HG02588 (cell line): ENCODE results near the gene AP3B1.

Experiments used
- ATAC-seq: cut with Tn5 transposase; IDR thresholded peaks from one replicate; pipeline ENCODE4 v1.9.1; 2021; ENCODE audit warnings: mild to moderate bottlenecking, moderate library complexity; ENCODE audit not compliant: unreplicated experiment

Gene AP3B1, protein sequence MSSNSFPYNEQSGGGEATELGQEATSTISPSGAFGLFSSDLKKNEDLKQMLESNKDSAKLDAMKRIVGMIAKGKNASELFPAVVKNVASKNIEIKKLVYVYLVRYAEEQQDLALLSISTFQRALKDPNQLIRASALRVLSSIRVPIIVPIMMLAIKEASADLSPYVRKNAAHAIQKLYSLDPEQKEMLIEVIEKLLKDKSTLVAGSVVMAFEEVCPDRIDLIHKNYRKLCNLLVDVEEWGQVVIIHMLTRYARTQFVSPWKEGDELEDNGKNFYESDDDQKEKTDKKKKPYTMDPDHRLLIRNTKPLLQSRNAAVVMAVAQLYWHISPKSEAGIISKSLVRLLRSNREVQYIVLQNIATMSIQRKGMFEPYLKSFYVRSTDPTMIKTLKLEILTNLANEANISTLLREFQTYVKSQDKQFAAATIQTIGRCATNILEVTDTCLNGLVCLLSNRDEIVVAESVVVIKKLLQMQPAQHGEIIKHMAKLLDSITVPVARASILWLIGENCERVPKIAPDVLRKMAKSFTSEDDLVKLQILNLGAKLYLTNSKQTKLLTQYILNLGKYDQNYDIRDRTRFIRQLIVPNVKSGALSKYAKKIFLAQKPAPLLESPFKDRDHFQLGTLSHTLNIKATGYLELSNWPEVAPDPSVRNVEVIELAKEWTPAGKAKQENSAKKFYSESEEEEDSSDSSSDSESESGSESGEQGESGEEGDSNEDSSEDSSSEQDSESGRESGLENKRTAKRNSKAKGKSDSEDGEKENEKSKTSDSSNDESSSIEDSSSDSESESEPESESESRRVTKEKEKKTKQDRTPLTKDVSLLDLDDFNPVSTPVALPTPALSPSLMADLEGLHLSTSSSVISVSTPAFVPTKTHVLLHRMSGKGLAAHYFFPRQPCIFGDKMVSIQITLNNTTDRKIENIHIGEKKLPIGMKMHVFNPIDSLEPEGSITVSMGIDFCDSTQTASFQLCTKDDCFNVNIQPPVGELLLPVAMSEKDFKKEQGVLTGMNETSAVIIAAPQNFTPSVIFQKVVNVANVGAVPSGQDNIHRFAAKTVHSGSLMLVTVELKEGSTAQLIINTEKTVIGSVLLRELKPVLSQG

DNA sequence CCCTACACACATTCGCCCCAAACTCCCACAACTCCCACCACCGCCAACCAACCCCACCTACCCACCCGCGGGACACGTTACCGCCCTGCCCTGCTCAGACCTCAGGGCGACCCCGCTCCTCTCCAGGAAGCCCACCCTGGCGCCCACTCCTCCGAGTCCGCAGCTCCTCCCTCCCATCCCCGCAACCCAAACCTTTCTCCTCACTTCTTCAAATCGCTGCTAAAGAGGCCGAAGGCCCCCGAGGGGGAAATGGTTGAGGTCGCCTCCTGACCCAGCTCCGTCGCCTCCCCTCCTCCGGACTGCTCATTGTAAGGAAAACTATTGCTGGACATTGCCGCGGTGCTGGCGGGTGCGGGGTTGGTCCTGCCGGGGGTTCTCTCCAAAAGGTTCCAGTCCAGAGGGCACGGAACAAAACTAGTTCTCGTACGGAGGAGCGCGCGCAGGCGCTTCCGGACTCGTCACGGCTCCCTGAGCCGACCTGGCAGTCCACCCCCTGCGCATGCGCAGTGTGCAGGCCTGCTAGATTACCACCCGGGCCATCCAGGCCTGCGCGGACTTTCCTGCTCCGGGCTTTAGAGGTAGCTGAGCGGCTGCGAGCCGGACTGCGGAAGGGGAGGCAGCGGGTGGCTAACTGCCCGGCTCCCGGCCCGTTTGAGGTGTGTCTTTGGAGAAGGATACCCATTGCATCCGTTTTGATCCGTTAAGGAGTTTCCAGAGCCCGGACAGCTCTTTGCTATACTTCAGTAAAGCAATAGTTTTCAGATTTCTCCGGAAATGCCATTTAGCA lies at the start of gene AP3B1:
Gene AP3B1, minus strand, starts transcription at position 451 of the 787 bp plus-strand sequence. Its CDS starts 119 bp downstream, at position 332.
- ATAC-seq, result peak; percentile 84

DNA sequence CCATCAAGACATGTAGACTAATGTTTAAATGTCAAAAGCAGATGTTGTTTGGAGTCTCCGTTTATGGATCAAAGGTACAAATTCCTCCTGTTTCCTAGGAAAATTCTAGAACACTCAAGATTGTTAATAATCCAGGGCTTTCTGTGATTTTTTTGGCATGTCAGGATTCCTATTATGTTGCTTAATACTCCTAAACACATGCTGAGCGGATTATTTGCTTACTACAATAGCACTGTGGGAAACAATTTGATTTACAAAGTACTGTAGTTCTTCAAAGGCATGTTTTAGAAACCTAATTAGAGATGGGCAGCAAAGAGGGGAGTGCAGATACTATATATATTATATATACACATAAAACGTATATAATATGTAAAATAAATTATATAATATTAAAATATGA lies 46.9 kb upstream of the AP3B1 start:
- no peak for ATAC-seq

DNA sequence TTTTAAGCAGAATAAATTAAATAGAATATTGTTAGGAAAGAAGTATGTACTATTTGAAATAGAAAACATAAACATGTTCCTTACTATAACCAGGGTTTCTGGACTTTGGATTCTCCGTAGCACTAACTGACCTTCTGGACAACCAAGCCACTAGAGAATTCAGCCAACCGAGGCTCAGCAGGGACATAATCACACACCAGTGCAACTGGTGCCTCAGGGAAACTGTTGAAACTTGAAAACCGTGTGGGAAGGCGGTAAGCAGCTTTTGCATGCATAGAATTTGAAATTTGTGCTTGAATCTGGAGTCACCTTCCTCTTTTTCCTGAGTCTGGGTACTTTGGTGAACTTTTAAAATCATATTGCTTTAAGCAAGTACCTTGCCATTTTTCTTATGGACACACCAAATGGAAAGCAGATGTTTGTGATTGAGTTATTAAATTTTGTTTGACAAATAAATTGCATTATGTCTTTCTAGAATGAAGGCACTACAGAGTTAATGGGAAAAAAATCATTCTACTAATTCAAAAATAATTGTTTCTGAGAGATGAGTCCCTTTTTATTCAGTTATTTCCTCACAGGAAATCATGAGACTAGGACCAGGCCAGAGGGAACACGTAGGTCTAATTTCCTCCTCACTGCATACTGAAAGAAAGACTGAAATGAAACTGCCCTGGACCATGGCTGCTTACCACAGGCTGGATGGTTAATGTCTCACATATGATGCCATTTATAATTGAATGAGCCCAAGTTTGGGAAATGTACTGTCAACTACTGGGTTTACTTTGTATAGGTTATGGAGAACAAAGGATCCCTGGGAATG lies 45.3 kb upstream of the AP3B1 start:
- no peak for ATAC-seq

DNA sequence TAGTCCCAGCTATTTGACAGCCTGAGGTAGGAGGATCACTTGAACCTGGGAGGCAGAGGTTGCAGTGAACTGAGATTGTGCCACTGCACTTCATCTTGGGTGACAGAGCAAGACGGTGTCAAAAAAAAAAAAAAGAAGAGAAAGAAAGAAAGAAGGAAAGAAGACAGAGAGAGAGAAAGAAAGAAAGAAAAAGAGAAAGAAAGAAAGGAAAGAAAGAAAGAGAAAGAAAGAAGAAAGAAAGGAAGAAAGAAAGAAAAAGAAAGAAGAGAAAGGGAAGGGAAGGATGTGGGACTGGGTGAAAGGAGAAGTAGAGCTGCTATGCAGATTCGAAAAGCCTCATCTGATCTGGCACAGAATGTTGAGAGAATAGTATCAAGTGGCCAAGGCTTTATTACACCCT lies 42.2 kb upstream of the AP3B1 start:
- ATAC-seq, result no peak

DNA sequence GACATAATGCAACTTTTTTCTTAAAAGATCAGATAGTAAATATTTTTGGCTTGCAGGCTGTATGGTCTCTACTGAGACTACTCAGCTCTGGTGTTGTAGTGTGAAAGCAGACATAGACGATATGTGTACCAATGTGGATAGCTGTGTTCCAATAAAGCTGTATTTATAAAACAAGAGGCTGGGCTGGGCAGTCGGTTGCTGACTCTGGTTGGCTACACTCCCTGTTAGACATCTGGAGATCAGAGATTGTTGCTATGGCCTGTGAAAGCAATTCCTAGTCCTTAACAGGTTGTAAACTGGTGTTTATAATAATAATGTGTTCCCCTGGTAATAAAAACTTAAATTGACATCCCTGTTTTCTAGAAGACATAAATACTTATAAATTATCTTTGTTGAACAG lies 41.5 kb upstream of the AP3B1 start:
- no peak for ATAC-seq

DNA sequence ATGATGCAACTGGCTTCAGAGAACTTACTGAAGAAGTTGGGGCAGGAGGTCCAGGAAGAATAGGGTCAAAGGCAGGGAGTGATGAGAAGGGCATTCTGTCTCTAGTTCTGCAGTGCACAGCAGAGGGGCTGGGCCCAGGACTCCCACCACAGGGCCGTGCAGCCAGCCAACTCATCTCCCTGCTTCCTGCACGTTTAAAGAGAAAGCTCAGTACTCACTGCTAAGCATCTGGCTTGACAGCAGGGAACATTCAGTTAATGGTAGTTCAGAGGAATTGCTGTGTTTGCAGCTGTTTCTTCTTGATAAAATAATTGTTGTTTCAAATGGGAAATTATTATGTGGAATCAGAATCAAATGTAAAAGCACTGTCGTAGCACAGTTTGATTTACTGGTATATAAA lies 40.3 kb upstream of the AP3B1 start:
- no peak for ATAC-seq

DNA sequence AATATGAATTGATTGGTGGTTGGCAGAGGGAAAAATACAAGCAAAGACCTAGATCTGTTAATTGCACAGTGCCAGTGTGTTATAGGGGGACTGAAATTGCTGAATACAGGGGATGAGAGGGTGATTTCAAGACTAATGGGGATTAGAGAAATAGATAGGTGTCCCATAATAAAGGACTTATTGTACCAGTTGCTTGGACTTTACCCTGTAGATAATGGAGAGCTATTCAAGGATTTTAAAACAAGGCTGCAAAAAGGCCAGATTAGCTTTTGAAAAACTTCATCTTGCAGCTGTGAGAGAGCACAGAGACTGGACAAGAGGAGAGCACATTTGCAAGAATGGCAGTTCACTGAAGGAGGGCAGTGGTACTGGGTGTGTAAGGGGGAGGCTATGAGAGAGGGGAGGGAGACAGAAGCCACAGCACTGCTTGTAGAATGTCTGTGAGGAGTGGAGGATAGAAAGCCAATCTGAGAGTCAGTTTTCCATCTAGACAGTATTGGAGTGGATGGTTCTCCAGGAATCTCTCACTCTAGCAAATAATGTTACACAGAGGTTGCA lies 37.1 kb upstream of the AP3B1 start:
- no peak for ATAC-seq

DNA sequence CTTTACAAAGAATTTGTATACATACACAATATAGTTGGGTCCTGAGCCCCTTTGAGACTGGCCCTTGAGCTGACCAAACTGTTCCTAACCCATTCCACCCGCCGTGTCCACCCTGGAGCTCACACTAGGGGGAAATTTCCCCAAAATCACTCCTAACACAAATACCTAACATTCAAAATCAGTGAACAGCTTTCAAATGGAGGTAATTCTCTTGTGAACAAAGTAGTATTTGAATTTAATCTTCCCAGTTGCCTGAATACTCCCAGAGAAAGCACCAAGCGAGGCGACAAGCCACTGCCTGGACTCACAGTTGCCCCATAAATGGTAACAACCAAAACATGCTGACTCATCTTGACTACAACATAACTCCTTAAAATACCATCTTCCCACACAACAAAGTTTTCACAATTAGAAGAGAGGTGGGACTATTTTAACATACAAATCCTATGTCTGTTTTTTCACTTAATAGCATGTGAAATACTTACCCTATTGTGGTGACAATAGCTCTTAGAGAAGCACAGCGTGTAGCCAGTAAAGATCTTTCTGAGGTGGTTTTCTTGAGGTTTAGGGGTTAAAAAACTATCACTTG lies 34.2 kb upstream of the AP3B1 start:
- ATAC-seq, result no peak

DNA sequence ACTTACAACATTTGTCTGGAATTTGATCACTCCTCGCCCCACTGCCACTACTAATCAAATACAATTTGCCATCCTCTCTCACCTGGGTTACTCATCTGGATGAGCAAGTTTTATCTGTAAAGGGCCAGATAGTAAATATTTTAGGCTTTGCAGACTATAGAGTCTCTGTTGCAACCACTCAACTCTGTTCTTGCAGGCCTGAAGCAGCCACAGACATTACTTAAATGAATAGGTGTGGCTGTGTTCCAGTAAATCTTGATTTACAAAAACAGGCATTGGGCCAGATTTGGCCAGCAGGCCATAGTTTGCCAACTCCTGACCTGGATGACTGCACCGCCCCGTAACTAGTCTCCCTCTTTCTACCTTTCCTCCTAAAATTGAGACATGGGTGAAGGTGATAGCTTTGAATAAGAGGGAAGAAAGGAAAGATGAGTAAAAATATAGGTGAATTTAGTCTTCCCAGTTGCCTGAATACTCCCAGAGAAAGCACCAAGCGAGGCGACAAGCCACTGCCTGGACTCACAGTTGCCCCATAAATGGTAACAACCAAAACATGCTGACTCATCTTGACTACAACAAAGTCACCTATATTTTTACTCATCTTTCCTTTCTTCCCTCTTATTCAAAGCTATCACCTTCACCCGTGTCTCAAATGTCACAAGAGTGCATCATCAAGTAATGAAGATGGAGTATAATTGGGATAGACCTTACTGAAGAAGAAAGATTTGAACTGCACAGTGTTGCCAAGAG lies 33.4 kb upstream of the AP3B1 start:
- ATAC-seq, result no peak

DNA sequence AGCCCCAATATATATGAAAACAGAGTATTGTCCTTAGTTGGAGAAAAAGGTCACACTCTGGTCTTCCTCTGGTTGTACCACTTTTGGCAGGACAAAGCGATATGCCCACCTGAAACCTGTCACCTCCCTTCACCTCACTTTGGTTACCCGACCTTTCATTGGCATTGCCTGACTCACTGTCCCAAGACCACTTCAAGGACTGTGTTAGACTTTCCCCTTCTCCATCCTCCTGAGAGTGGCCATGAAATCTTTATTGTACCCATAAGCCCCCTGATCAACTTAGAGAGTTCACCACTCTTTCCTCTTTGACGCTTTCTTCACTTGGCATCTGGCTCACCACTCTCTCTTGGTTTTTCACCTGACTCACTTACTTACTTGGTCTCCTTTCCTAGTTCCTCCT lies 32.4 kb upstream of the AP3B1 start:
- no peak for ATAC-seq

DNA sequence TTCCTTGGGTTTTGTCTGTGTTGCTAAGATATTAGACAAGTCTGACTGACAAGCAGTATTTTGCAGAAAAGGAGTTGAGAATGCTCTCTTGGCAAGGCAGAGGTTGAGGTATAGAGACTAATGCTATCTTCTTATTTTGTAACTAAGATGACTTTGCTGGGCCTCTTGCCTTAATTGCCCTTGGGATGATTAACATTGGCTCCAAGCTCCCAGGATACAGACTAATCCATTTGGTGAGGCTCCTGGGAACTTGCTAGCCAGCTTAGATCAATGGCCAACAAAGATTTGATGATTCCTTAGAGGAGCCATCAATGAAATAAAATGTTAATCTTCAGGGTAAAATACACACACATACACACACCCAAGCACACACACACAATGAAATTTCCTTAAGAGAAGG lies 28.7 kb upstream of the AP3B1 start:
- no peak for ATAC-seq

DNA sequence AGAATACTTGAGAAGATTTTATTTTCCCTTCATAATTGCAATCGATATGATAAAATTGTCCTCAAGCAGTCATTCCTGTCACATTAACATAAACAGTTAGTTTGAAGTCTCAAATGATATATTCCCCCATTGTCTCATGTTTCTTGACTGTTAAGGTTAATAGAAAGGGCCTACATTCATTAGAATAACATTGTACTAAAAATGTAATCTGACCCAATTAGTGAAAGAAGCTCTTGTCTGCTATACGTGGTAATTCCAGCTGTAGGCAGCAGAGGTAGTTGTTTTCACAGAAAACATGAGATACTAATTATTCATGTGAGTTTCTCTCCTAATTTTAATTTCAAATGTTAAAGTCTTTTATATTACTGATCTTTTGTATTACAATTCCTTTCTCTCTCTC lies 25.9 kb upstream of the AP3B1 start:
- no peak for ATAC-seq

DNA sequence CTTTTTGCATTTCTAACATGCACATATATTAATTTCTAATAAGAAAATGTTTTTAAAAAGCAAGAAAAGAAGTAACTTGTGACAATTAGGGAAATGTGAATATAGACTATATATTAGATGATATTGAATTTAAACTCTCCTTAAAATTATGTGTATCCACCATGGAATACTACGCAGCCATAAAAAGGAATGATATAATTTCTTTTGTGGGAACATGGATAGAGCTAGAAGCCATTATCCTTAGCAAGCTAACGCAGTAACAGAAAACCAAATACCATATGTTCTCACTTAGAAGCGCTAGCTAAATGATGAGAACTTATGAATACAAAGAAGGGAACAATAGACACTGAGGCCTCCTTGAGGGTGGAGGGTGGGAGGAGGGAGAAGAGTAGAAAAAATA lies 23.8 kb upstream of the AP3B1 start:
- ATAC-seq, result no peak

DNA sequence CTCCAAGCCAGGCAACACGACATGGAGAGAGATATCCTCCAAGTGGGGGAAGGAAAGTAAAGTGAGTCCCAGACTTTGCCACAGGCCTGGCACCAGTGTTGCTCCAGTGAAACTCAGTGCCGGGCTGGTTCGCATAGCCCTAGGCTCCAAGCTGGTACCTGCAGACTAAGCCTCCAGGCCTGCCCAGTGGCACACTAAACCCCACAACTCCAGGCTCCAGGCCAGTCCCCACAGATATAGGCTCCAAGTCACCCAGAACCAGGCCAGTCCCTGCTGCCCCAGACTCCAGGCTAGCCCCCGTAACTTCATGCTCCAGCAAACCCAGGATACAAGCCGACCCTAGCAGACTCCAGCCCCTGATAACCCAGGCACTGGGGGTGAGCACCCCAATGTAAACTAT lies 23.0 kb upstream of the AP3B1 start:
- ATAC-seq, result no peak

DNA sequence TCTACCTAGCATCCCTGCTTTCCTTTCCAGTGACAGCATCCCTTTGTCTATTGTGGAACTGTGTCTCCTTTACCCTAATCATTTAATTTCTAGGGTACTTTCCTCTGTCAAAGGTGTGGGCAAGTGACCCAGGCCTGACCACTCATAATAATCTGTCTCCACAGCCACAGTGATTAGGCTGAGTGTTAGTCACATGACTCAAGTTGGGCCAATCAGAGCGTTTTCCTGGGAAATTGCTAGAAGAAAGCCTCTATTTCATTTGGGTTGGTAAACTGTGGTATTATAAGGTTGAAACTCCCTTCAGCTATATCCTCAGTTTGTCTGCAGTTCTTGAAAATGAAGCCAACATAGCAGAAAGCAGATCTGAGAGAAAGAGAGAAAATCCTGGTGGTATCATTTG lies 14.2 kb upstream of the AP3B1 start:
- no peak for ATAC-seq

DNA sequence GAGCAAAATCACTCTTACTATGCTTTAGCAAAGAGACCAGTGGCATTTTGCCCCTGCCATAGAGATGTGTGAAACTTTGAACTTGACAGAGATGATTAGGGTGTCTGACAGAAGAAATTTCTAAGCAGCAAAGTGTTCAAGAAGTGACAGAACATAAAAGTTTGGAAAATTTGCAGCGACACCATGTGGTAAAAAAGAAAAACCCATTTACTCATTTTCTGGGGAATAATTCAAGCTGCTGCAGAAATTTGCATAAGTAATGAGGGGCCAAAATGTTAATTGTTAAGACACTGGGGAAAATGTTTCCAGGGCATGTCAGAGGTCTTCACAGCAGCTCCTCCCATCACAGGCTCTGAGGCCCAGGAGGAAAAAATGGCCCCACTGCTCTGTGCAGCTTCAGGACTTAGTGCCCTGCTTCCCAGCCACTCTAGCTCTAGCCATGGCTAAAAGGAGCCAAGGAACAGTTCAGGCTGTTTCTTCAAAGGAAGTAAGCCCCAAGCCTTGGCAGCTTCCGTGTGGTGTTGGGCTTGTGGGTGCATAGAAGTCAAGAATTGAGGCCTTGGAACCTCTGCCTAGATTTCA lies 6.1 kb upstream of the AP3B1 start:
- ATAC-seq, result no peak

DNA sequence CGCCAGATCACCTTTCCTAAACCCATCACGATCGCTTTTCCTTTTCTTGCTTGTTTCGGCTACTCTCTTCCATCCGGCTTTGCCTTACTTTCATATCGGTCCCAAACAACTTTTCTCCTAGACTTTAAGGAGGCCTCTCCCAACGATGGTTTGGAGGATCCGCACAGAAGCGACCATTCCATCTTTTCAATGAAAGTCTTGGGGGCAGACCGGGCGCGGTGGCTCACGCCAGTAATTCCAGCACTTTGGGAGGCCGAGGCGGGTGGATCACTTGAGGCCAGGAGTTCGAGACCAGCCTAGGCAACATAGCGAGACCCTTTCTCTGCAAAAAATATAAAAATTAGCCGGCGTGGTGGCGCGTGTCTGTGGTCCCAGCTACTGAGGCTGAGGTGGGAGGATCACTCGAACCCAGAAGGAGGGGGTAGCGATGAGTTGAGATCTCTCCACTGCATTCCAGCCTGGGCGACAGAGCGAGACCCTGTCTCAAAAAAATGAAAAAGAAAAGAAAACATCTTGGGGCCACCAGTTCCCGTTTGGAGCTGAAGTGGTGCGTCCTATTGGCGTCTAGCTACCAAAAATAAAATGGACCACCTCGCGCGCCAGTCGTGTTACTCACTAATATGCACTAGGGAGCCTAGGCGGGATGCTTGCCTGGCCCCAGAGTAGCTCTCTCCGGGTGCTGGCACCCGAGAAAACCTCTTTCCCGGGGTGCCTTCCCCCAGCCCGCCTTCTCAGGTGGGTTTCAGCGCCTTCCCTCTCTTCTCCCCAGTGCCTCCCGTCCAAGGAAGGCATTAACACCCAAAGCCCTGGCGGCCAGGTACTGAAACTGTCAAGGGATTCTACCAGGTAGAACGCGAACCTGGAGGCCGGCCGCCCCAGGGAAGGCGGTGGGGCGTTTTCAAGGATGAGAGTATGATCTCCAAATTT lies 800 bp upstream of the AP3B1 start:
- ATAC-seq, result no peak
